Measurements from ENCODE around the gene SPR.
"Not testable (repeated sequence)": the region's sequence is repeated elsewhere in the genome, so short reads cannot be mapped to it uniquely, and the experiment has no call there.

SPR gene

GRCh38 chr2:72889991-72890390 is 2.8 kb downstream of the SPR start:
- no peak for FAIRE-seq

DNA sequence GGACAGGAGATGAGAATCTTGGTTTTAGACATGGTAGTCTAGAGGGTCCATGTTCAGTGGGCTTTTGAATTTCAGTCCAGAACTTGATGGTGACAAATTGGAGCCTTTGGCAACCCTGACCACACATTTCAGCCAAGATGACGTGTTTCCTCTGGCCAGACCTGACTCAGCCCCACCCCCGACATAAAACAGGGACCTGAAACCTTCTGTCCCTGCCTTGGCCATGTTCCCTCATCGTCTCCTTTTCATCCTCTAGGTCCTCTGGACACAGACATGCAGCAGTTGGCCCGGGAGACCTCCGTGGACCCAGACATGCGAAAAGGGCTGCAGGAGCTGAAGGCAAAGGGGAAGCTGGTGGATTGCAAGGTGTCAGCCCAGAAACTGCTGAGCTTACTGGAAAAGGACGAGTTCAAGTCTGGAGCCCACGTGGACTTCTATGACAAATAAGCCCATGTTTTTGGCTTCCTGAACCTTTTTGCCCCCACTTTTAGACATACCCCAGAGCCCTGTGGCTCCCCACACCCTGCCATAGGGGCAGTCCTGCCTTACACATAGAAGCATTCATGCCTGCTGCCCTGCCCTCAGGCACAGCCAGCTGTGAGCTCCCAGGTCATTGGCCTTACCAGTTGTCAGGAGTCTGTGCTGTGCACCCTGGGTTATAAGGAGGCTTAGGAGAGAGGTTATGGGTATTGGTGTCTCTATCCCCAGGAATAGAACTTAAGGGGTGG is 4.0 kb downstream of the SPR start:
- no peak for FAIRE-seq

GRCh38 chr2:72892506-72893173 is 5.4 kb downstream of the SPR start:
- no peak for FAIRE-seq

DNA sequence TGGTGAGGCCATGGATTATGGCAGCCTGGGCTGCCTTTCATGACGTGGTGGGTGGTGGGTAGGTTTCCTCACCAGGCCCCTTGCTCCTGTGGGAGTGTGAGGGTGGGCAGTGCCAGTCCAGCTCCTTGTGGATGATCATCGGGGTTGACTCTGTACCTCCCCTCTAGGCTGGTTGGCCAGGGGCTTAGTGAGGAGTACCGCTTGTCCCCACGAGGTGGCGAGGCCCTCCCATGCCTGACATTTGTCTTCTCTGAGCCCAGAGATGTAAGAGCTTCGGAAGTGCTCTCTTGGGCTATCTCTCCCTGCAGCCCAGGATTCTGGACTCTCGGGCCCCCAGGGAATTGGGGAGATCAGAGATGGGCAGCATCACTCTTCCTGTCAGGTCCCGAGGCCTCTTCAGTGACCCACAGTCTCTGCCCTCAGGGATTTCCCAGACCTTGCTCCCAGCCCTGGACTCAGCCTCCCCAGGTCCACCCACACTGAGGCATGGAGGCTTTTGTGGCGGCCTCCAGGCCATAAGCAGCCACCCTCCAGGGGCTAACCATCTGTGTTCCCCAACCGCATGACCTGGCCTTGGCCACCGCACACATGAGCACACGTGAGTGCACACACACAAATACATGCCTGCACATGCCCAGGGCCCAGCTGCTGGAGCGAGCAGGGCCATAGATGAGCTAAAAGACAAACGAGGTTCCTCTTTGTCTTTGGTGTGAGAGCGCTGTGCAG is 6.5 kb downstream of the SPR start:
- FAIRE-seq = no peak

GRCh38 chr2:72894514-72894913 is 7.3 kb downstream of the SPR start:
- FAIRE-seq = no peak

DNA sequence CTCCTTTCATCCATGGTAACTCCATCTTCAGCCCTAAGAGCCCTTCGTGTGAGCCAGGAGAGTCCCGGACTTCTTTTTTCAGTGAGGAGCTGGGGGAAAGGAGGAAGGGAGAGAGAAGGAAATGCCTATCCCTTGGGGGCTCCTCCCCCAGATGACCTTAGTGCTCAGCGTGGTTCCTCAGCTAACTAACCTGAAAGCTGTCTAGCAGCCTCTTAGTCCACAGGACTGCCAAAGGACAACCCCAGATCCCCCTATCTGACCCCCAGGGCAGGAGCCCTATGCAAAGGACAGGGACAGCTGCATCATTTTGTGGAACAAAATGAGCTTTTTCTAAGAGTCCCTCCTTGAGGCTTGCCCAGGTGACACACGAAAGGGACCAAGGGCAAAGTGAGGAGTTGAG is 7.9 kb downstream of the SPR start:
- no peak for FAIRE-seq

DNA sequence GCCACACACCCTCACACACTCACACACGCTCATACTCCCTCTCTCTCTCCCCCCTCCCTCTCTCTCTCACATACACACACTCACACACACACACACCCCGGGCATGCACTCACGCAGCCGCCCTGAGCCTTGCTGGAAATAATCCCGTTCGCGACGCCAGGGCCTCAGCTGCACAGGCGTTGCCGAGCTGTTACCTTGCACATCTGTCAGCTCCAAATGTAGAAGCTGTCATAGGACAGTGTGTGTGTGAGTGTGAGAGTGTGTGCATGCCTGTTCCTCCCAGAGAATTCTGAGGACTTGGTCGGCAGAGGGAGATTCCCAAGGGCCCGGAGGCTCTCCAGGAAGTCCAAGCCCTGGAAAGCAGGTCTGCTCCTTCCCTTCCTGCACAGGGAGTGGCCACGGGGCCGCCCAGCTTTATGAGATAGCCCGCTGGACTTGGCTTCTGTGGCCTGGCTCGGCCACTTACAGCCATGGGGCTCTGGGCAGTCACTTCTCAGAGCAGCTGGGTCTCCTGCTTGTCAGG is 8.6 kb downstream of the SPR start:
- FAIRE-seq = no peak

GRCh38 chr2:72896446-72896845 is 9.2 kb downstream of the SPR start:
- FAIRE-seq = no peak

DNA sequence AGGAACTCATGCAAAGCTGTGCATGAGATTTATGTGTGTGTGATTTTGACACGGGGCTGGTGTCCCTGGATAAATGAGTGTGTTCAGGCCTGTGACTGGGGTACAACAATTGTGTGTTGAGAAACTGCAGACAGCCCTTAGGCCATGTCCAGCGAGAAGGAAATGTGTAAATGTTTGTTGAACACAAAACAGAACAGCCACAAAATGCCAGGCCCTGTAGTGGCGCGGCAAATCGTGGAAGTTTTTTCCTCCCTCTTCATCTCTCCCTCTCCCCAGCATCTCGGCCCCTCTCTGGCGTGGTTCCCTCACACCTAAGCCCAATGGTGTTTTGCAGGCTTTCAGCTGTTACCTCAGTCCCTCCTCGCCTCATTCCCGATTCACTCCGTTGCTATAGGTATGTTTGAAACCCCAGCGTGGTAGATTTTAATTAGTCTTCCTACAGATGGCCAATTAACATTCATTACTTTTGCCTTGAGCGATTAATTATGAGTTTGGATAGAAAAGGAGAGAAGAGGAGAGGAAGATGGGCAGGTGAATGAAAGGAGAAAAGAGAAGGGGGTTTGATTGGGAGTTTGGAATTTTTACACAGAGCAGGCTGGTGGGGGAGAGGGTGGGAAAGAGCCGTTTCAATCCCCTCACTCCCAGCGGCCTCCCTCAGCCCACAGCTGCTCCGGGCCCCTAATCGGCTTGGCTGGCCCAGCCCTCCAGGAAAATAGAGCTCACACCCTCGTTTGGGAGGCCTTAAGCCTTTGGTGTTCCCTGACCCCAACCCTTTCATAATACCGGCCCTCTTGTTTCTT is 10.8 kb downstream of the SPR start:
- no peak for FAIRE-seq

DNA sequence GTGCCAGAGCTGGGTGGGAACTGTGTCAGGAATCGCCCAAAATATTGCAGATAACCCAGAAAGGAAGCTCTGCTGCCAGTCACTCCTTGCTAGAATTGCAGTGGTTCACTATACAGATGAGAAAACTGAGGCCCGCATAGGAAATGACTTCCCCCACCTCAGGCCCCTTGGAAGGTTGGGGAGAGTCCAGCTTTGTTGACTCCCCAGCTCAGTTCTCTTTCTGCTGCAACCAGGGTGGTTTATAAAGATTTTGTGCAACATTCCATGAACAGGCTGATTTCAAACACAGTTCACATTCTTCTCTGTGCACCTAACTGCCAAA is 11.3 kb downstream of the SPR start:
- no peak for FAIRE-seq

- no peak for FAIRE-seq
Observed at GRCh38 chr2:72900191-72900825, 13.1 kb downstream of the SPR start.

- FAIRE-seq = no peak
Observed at GRCh38 chr2:72901426-72901825, 14.2 kb downstream of the SPR start.

- not testable (repeated sequence) for FAIRE-seq
Observed at GRCh38 chr2:72907369-72907768, 20.2 kb downstream of the SPR start.

DNA sequence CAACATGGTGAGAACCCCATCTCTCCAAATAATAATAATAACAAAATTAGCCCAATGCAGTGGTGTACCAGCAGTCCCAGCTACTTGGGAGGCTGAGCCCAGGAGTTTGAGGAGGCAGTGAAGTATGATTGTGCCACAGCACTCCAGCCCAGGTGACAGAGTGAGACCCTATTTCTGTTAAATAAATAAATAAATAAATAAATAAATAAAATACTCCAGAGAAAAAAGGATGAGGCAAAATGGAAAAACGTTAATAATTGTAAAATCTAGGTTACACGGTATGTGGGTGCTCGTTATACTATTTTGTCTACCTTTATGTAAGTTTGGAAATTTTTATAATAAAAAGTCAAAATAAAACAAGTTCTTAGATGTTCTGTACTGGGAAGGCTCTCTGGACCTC is 21.5 kb downstream of the SPR start:
- FAIRE-seq = no peak

GRCh38 chr2:72911256-72911655 is 24.0 kb downstream of the SPR start:
- no peak for FAIRE-seq

GRCh38 chr2:72913486-72914205 is 26.4 kb downstream of the SPR start:
- FAIRE-seq = no peak

- FAIRE-seq = no peak
Observed at GRCh38 chr2:72914206-72914559, 27.0 kb downstream of the SPR start.

- FAIRE-seq = no peak
Observed at GRCh38 chr2:72914589-72915319, 27.5 kb downstream of the SPR start.

DNA sequence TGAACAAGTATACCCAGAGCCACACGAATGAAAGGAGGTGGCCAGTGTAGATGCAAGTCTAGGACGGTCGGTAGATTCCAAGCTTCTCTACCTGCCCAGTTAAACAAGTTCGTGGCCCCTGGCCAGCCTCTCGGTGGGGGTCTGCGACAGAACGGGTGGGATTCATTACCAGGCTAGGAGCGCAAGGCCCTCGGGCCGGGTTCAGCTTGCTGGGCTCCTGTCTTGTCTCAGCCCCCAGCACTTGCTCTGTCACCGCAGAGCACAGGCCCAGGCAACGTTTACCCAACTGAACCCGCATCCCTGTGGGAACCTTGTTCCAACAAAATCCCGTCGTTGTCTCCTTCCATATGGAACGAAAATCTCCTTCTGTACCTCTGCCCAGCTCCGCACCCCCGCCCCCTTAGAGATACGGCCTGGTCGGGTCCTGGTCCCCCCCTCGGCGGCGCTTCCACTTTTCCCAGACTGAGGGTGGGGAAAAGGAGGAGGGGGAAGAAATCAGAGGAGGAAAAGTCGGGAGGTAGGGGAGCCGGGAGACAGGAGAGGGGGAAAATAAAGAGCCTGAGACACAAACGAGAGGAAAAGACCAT is 28.2 kb downstream of the SPR start:
- FAIRE-seq = no peak

DNA sequence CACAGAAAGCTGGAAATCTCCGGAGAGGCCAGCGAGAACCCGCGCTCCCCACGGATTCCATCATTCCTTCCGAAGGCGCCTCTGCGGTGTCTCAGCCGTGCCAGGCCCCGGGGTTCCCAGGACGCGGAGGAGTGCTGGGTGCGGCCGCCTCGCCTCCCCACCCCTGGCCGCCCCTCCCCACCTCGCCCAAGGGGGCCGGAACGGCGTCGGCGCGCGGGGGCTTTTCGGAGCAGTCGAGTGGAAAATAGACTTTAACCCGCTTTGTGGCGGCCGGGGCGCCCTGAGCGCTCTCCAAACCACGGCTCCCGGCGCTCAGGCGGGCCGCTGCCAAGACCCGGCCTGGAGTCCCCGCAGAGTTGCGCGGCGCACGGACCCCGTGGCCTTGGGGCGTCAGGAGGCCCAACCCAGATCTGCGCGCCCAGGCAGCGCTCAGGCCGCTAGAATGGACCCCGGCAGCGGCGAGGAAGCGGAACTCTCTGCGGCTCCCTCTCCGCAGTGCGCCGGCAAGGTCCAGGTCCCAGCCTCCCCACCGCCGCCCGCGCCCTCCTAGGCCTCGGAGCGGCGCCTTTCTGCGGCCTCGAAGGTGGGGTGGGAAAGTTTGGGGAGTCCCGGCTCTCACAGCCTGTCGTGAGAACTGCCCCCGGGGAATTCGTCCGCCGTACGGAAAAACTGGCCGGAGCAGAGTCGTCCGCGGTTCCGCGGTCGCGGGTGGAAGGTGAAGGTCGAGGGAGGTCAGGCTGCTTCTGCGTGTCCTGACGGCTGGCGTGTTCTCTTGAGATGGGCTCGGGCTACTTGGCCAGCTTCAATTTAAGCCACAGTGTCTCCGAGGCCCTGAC is 28.9 kb downstream of the SPR start:
- FAIRE-seq = no peak

All from endometrium (tissue), 2 donors.